Measurements from ENCODE around the gene FAM216A. TPM values are rescaled to one million over a fixed set of nuclear protein-coding genes. Genes with fewer than 3 reads are reported as not detected.
"Not testable (repeated sequence)": the region's sequence is repeated elsewhere in the genome, so short reads cannot be mapped to it uniquely, and the experiment has no call there.

The FAM216A gene, protein sequence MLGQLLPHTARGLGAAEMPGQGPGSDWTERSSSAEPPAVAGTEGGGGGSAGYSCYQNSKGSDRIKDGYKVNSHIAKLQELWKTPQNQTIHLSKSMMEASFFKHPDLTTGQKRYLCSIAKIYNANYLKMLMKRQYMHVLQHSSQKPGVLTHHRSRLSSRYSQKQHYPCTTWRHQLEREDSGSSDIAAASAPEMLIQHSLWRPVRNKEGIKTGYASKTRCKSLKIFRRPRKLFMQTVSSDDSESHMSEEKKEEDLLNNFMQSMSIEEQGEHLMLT
- 12.2 TPM for total RNA-seq
- 10 to 100 TPM; 12.8 to 18.3 (median 15.1) TPM for polyA plus RNA-seq (ENCODE audit: insufficient read depth in 1 of 8, insufficient read length in 8 of 8, low replicate concordance in 1 of 8)
- long read RNA-seq, donor 1, transcript FAM216A-201 (7 exons, 1,582 nt), result major isoform, 7 of 77 reads
- long read RNA-seq, donor 1, partial matches to known transcripts, result 63 of 77 reads
- long read RNA-seq, donor 1, other reads (novel, unspliced or antisense), result 6 of 77 reads
- long read RNA-seq, donor 2, partial matches to known transcripts, result 29 of 36 reads
- long read RNA-seq, donor 2, other reads (novel, unspliced or antisense), result 6 of 36 reads
- long read RNA-seq, donor 3, transcript FAM216A-201 (7 exons, 1,582 nt), result major isoform, 6 of 211 reads
- long read RNA-seq, donor 3, partial matches to known transcripts, result 168 of 211 reads
- long read RNA-seq, donor 3, other reads (novel, unspliced or antisense), result 36 of 211 reads
- long read RNA-seq, donor 4, transcript FAM216A-201 (7 exons, 1,582 nt), result major isoform, 7 of 110 reads
- long read RNA-seq, donor 4, partial matches to known transcripts, result 81 of 110 reads
- long read RNA-seq, donor 4, other reads (novel, unspliced or antisense), result 22 of 110 reads
- long read RNA-seq, donor 5, transcript FAM216A-201 (7 exons, 1,582 nt), result major isoform, 12 of 393 reads
- long read RNA-seq, donor 5, partial matches to known transcripts, result 286 of 393 reads
- long read RNA-seq, donor 5, other reads (novel, unspliced or antisense), result 93 of 393 reads
- long read RNA-seq, donor 6, transcript FAM216A-201 (7 exons, 1,582 nt), result major isoform, 12 of 500 reads
- long read RNA-seq, donor 6, partial matches to known transcripts, result 325 of 500 reads
- long read RNA-seq, donor 6, other reads (novel, unspliced or antisense), result 162 of 500 reads
- long read RNA-seq, donor 7, partial matches to known transcripts, result 0 of 6 reads
- long read RNA-seq, donor 7, other reads (novel, unspliced or antisense), result 0 of 6 reads
- long read RNA-seq, donor 8, transcript FAM216A-201 (7 exons, 1,582 nt), result major isoform, 7 of 217 reads
- long read RNA-seq, donor 8, partial matches to known transcripts, result 78 of 217 reads
- long read RNA-seq, donor 8, other reads (novel, unspliced or antisense), result 132 of 217 reads
- long read RNA-seq, donor 9, transcript FAM216A-201 (7 exons, 1,582 nt), result major isoform, 7 of 211 reads
- long read RNA-seq, donor 9, partial matches to known transcripts, result 107 of 211 reads
- long read RNA-seq, donor 9, other reads (novel, unspliced or antisense), result 96 of 211 reads
- long read RNA-seq, donor 10, transcript FAM216A-201 (7 exons, 1,582 nt), result major isoform, 9 of 391 reads
- long read RNA-seq, donor 10, partial matches to known transcripts, result 241 of 391 reads
- long read RNA-seq, donor 10, other reads (novel, unspliced or antisense), result 137 of 391 reads
- long read RNA-seq, donor 11, transcript FAM216A-201 (7 exons, 1,582 nt), result major isoform, 5 of 175 reads
- long read RNA-seq, donor 11, partial matches to known transcripts, result 86 of 175 reads
- long read RNA-seq, donor 11, other reads (novel, unspliced or antisense), result 82 of 175 reads

DNA sequence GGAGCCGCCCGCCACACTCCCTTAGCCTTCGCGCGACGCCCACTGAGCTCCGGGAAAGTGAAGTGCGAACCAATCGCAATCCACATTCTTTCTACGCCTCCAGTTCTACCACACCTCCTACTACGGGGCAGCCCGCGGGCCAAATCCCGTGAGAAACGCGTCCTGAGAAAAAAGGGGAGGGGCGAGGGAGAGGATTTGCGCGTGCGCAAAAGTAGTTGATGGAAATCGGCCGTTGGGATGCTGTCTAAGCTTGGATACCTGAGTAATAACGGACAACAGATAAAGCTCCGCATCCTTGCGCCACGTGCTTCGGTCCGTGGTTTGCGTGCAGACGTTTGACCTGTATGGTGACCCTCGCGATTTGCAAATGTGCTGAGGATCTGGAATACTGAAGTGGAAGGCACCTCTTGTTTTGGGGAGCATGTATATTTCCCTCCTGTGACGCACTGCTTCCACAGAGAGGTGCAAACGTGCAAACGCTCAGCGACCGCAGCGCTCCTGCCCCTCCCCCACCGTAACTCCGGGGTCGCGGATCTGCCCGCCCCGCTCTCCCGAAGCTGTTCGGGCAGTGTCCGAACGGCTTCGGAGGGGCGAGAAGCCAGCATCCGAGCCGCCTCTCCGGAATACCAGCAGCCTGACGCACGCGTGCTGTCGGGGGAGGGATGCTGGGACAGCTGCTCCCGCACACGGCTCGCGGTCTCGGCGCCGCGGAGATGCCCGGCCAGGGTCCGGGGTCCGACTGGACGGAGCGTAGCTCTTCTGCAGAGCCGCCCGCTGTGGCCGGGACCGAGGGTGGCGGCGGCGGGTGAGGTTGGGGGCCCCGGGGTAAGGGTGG is at the start of gene FAM216A, which contains the start of gene GPN3:
Gene FAM216A, plus strand, starts transcription at position 632 of the 835 bp plus-strand sequence. Its CDS starts 31 bp downstream, at position 663.
Gene GPN3, minus strand, starts transcription at position 44 of the 835 bp plus-strand sequence. CDS start 54 bp downstream, outside the sequence.
- Histone ChIP-seq H3K4me1 (ENCODE audit: control insufficient read depth, insufficient read depth, low read length) (peaks cover 12% of the 10 kb centered on the region), H3K9me3 (replicated peaks; ENCODE audit: control insufficient read depth, low read depth, low read length) (no peaks in the 10 kb centered on the region), H3K36me3 (ENCODE audit: control insufficient read depth, insufficient read depth, low read length) (peaks cover 18% of the 10 kb centered on the region), H3K4me3 (ENCODE audit: low read length) (peak within 1 kb of the TSS; percentile 68), H3K27ac (ENCODE audit: low read length) (peak within 1 kb of the TSS; percentile 98), H3K27me3 (ENCODE audit: control insufficient read depth, insufficient read depth, low read length) (no peaks in the 10 kb centered on the region)
- DNase-seq, result peak; percentile 99
- under 1% methylated on average over 70 of the region's 78 CpGs for WGBS (ENCODE audit: insufficient coverage)

DNA sequence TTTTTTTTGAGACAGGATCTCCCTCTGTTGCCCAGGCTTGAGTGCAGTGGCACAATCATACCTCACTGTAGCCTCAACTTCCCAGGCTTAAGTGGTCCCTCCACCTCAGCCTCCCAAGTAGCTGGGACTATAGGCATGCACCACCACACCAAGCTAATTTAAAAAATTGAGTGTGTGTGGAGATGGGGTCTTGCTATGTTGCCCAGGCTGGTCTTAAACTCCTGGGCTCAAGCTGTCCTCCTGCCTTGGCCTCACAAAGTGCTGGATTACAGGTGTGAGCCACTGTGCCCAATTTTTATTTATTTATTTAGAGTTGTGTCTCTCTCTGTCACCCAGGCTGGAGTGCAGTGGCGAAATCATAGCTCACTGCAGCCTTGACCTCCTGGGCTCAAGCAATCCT is 48.0 kb upstream of the FAM216A start:
- H3K4me3 ChIP-seq (ENCODE audit: low read length); H3K36me3 ChIP-seq (ENCODE audit: control insufficient read depth, insufficient read depth, low read length); H3K9me3 ChIP-seq (replicated peaks; ENCODE audit: control insufficient read depth, low read depth, low read length); H3K4me1 ChIP-seq (ENCODE audit: control insufficient read depth, insufficient read depth, low read length); DNase-seq; H3K27me3 ChIP-seq (ENCODE audit: control insufficient read depth, insufficient read depth, low read length); H3K27ac ChIP-seq (ENCODE audit: low read length): not testable (repeated sequence)
- no CpG with 5 or more reads among the region's 1 CpG for WGBS (ENCODE audit: insufficient coverage)

DNA sequence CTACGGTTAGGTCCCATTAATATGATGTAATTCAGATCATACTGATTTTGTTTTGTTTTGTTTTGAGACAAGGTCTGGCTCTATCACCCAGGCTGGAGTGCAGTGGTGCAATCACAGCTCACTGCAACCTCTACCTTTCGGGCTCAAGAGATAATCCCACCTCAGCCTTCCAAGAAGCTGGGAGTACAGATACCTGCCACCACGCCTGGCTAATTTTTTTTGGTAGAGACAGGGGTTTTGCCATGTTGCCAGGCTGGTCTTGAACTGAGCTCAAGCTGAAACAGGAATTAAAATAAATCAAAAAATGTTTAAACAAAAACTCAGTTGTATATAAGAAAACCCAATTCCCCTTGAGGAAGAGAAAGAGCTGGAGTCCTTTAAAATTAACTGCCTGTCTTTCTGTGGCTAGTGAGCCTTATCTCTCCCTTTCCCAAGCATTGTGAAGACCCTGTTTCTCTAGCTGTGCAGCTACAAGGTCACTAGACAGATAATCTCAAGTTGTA is 47.4 kb upstream of the FAM216A start:
- DNase-seq, result no peak

DNA sequence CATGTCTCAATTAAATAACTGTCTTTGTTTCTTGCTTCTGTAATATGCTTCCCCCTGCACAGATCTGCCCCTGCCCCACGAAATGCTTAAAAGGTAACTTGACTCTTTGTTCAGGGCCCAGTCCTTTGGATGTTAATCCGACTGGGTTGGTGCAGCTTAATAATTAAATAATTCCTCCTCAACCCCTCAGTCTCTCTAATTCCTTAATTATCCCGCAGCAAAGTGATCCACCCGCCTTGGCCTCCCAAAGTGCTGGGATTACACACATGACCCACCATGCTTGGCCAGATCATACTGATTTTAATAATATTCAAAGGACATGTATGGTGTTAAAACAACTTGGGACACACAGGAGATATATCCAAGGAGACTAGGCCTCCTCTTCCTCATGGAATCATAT is 46.9 kb upstream of the FAM216A start:
- peaks cover 2% of the 10 kb centered on the region for H3K27me3 ChIP-seq (ENCODE audit: control insufficient read depth, insufficient read depth, low read length)
- WGBS (ENCODE audit: insufficient coverage), result 60% methylated on average over 1 of the region's 4 CpGs
- no peak for DNase-seq
- no peaks in the 10 kb centered on the region for H3K36me3 ChIP-seq (ENCODE audit: control insufficient read depth, insufficient read depth, low read length)
- H3K4me3 ChIP-seq (ENCODE audit: low read length), result no peak overlapping the region
- peak overlapping the region; percentile 4 for H3K27ac ChIP-seq (ENCODE audit: low read length)
- no peaks in the 10 kb centered on the region for H3K4me1 ChIP-seq (ENCODE audit: control insufficient read depth, insufficient read depth, low read length)
- H3K9me3 ChIP-seq (replicated peaks; ENCODE audit: control insufficient read depth, low read depth, low read length), result no peaks in the 10 kb centered on the region

More for the DNA sequence above, 47.4 kb upstream of the FAM216A start:
- Histone ChIP-seq H3K9me3 (replicated peaks; ENCODE audit: control insufficient read depth, low read depth, low read length) (no peaks in the 10 kb centered on the region), H3K27me3 (ENCODE audit: control insufficient read depth, insufficient read depth, low read length) (peaks cover 2% of the 10 kb centered on the region), H3K27ac (ENCODE audit: low read length) (no peak overlapping the region), H3K36me3 (ENCODE audit: control insufficient read depth, insufficient read depth, low read length) (no peaks in the 10 kb centered on the region), H3K4me3 (ENCODE audit: low read length) (no peak overlapping the region), H3K4me1 (ENCODE audit: control insufficient read depth, insufficient read depth, low read length) (no peaks in the 10 kb centered on the region)
- no CpG with 5 or more reads among the region's 3 CpGs for WGBS (ENCODE audit: insufficient coverage)

DNA sequence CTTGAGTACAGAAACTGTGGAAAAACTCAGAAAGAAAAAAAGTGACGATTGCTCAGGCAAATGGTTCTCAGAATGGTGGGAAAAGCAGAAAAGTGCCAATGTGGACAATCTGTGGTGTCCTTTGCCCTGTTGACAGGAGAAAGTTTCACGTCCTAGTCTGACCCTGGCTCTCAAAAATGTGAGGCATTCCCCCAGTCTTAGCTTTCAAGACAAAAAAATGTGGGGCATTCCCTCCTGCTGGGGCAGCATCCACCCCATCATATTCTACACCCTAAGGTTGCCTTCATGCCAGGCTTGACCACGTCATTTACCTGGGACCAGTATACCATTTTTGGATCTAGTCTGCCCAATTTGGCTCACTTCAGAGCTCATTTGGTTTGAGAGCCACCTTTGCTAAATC is 44.4 kb upstream of the FAM216A start:
- whole genome bisulfite sequencing (ENCODE audit: insufficient coverage), result 86% methylated on average over 3 of the region's 3 CpGs
- H3K9me3 ChIP-seq (replicated peaks; ENCODE audit: control insufficient read depth, low read depth, low read length), result no peaks in the 10 kb centered on the region
- H3K36me3 ChIP-seq (ENCODE audit: control insufficient read depth, insufficient read depth, low read length), result no peaks in the 10 kb centered on the region
- peaks cover 2% of the 10 kb centered on the region for H3K27me3 ChIP-seq (ENCODE audit: control insufficient read depth, insufficient read depth, low read length)
- no peak for DNase-seq
- no peaks in the 10 kb centered on the region for H3K4me1 ChIP-seq (ENCODE audit: control insufficient read depth, insufficient read depth, low read length)
- H3K27ac ChIP-seq (ENCODE audit: low read length), result no peak overlapping the region
- no peak overlapping the region for H3K4me3 ChIP-seq (ENCODE audit: low read length)

DNA sequence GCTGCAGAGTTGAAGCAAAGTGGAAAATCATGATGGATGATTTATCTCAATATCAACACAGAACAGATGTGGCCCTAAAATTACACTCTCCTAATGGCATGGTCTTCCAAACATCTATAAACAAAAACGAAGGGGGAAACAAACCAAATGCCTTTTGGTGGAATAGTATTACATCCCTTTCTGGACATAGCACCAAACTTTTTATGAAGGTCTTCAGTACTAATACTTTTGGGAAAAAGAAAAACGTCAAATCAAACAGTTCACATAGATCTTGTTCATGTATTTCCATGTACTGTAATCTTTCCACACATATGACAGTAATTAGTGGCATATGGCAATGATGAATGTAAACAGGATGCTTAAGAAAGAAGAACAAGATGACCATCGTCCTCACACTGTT is 42.2 kb upstream of the FAM216A start:
- Histone ChIP-seq H3K4me3 (ENCODE audit: low read length) (no peak overlapping the region), H3K36me3 (ENCODE audit: control insufficient read depth, insufficient read depth, low read length) (no peaks in the 10 kb centered on the region), H3K27me3 (ENCODE audit: control insufficient read depth, insufficient read depth, low read length) (no peaks in the 10 kb centered on the region), H3K27ac (ENCODE audit: low read length) (no peak overlapping the region), H3K4me1 (ENCODE audit: control insufficient read depth, insufficient read depth, low read length) (no peaks in the 10 kb centered on the region), H3K9me3 (replicated peaks; ENCODE audit: control insufficient read depth, low read depth, low read length) (no peaks in the 10 kb centered on the region)
- peak; percentile 80 for DNase-seq
- WGBS (ENCODE audit: insufficient coverage), result no CpG with 5 or more reads among the region's 3 CpGs

DNA sequence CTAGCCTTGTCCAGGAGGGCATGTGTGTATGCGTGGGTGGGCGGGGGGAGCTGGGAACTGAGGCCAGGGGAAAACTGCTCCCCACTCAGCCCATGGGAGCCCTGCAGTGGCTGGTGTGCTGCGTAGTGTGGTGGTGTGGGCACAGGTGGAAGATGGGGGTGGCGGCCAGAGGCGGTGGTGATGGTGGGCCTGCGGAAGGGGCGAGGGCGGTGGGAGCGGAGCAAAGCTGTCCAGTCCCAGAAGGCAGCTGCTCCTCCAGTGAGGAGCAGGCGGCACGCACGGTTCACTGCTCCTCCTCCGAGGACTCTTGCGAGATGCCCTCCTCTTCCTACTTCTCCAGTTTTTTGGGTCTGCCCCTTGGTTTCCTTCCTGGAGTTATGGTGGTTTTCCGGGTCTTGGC is 39.0 kb upstream of the FAM216A start:
- H3K27ac ChIP-seq (ENCODE audit: low read length); H3K9me3 ChIP-seq (replicated peaks; ENCODE audit: control insufficient read depth, low read depth, low read length); H3K36me3 ChIP-seq (ENCODE audit: control insufficient read depth, insufficient read depth, low read length); H3K4me3 ChIP-seq (ENCODE audit: low read length); DNase-seq; H3K27me3 ChIP-seq (ENCODE audit: control insufficient read depth, insufficient read depth, low read length); H3K4me1 ChIP-seq (ENCODE audit: control insufficient read depth, insufficient read depth, low read length): not testable (repeated sequence)
- 81% methylated on average over 11 of the region's 15 CpGs for WGBS (ENCODE audit: insufficient coverage)

DNA sequence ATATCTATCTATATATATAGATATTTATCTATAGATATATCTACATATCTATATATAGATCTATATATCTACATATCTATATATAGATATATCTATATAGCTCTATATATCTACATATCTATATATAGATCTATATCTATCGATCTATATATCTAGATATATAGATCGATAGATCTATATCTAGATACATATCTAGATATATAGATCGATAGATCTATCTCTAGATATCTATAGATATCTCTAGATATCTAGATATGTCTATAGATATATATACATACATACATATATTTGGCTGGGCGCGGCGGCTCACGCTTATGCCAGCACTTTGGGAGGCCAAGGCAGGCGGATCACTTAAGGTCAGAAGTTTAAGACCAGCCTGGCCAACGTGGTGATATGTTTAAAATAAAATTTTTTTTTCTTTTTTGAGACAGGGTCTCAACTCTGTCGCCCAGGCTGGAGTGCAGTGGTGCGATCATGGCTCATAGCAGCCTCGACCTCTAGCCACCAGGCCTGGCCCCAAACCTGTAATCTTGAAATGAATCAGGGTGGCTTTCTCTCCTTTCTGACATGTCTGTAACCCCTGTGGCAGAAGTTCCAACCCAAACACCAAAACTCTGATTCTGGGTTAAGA is 36.6 kb upstream of the FAM216A start:
- Histone ChIP-seq H3K4me1 (ENCODE audit: control insufficient read depth, insufficient read depth, low read length) (no peaks in the 10 kb centered on the region), H3K36me3 (ENCODE audit: control insufficient read depth, insufficient read depth, low read length) (peaks cover 12% of the 10 kb centered on the region), H3K27ac (ENCODE audit: low read length) (no peak overlapping the region), H3K4me3 (ENCODE audit: low read length) (peak overlapping the region; percentile 36), H3K27me3 (ENCODE audit: control insufficient read depth, insufficient read depth, low read length) (no peaks in the 10 kb centered on the region), H3K9me3 (replicated peaks; ENCODE audit: control insufficient read depth, low read depth, low read length) (no peaks in the 10 kb centered on the region)
- DNase-seq, result no peak
- WGBS (ENCODE audit: insufficient coverage), result 100% methylated on average over 2 of the region's 12 CpGs

Measured in muscle of leg (tissue), 16 donors.